22Rv1 (cell line): ENCODE measurements around the gene PIGQ.

ENCODE experiments used
- H3K27ac ChIP-seq: fragments of 450-650 bp; 2 replicates; pipeline ENCODE4 v1.5.1; 2017
- CTCF ChIP-seq: fragments of 450-650 bp; IDR thresholded peaks from 2 replicates; pipeline ENCODE4 v1.5.1; 2017; ENCODE audit warnings: mild to moderate bottlenecking
- ZFX ChIP-seq: fragments of 450-650 bp; IDR thresholded peaks from 2 replicates; pipeline ENCODE4 v1.6.1; 2017; ENCODE audit warnings: antibody characterized with exemption, borderline replicate concordance

Gene PIGQ

GRCh38 chr16:619476-620100 is 49.8 kb downstream of the PIGQ start:
- no peak overlapping the region for H3K27ac ChIP-seq
- TF ChIP-seq CTCF (no peak), ZFX (no peak)

- TF ChIP-seq CTCF (no peak), ZFX (no peak)
- H3K27ac ChIP-seq, result peak overlapping the region; percentile 63; the same call in 1 of the 2 replicates
Measured at GRCh38 chr16:620700-621525, 51.1 kb downstream of the PIGQ start.

- no peak for TF ChIP-seq ZFX
- TF ChIP-seq CTCF, result no peak
- H3K27ac ChIP-seq, result peak overlapping the region; percentile 63
Measured at GRCh38 chr16:621526-622105, 51.8 kb downstream of the PIGQ start.

GRCh38 chr16:622920-623280 is 53.1 kb downstream of the PIGQ start:
- TF ChIP-seq ZFX, result no peak
- TF ChIP-seq CTCF, result no peak

GRCh38 chr16:624526-625070 is 54.8 kb downstream of the PIGQ start:
- TF ChIP-seq CTCF, result no peak
- TF ChIP-seq ZFX, result no peak
- H3K27ac ChIP-seq, result no peak overlapping the region

More at GRCh38 chr16:622920-623280, 53.1 kb downstream of the PIGQ start:
- H3K27ac ChIP-seq, result peak overlapping the region; percentile 63

- TF ChIP-seq CTCF (no peak), ZFX (no peak)
- no peak overlapping the region for H3K27ac ChIP-seq
Measured at GRCh38 chr16:625117-625976, 55.6 kb downstream of the PIGQ start.
